Right atrium auricular region (tissue), 2 donors: Measurements from ENCODE around the gene CDC20. TPM values are rescaled to one million over a fixed set of nuclear protein-coding genes. Genes with fewer than 3 reads are reported as not detected.
"Not testable (repeated sequence)": the region's sequence is repeated elsewhere in the genome, so short reads cannot be mapped to it uniquely, and the experiment has no call there.

Experiments used
- DNase-seq: peaks from one replicate; pipeline ENCODE4 v3.0.0-alpha.2; 2019; ENCODE audit warnings: low spot score
- H3K27ac ChIP-seq, 2 donors: fragments of 200-600 bp; sonication (generic); 1 replicate in 1 of 2; 2 replicates in 1 of 2; pipeline ENCODE4 v1.5.1; 2016 to 2019
- H3K27me3 ChIP-seq, 2 donors: fragments of 200-600 bp; sonication (generic); one replicate each; pipeline versions ENCODE4 v1.5.1 to v1.6.0; 2017 to 2019
- H3K36me3 ChIP-seq: fragments of 200-600 bp; sonication (generic); one replicate; pipeline ENCODE4 v1.5.1; 2016
- H3K4me1 ChIP-seq, 2 donors: fragments of 200-600 bp; sonication (generic); one replicate each; pipeline versions ENCODE4 v1.5.1 to v1.6.0; 2017 to 2019
- H3K4me3 ChIP-seq, 2 donors: fragments of 200-600 bp; sonication (generic); 1 replicate in 1 of 2; 2 replicates in 1 of 2; pipeline ENCODE4 v1.5.1; 2017 to 2019; ENCODE audit warnings: mild to moderate bottlenecking in 1 of 2, moderate library complexity in 1 of 2
- H3K9me3 ChIP-seq, 2 donors: fragments of 200-600 bp; sonication (generic); one replicate each; pipeline ENCODE4 v1.5.1; 2019
- total RNA-seq, 2 donors: library from RNA; depleted of rRNA; stranded (reverse); fragments of >200 nt; gene quantifications; one replicate each; pipeline ENCODE4 v1.1.0, GENCODE V29; 2016
- TF ChIP-seq, protein P1 (sequence below), 2 donors: fragments of 200-600 bp; sonication (generic); IDR thresholded peaks; one replicate each; pipeline ENCODE4 v1.5.1; 2019; ENCODE audit warnings: antibody characterized with exemption in 2 of 2

CDC20 gene
- total RNA-seq, 2 donors from 2014 or later, result 0.63 to 2.5 TPM

DNA sequence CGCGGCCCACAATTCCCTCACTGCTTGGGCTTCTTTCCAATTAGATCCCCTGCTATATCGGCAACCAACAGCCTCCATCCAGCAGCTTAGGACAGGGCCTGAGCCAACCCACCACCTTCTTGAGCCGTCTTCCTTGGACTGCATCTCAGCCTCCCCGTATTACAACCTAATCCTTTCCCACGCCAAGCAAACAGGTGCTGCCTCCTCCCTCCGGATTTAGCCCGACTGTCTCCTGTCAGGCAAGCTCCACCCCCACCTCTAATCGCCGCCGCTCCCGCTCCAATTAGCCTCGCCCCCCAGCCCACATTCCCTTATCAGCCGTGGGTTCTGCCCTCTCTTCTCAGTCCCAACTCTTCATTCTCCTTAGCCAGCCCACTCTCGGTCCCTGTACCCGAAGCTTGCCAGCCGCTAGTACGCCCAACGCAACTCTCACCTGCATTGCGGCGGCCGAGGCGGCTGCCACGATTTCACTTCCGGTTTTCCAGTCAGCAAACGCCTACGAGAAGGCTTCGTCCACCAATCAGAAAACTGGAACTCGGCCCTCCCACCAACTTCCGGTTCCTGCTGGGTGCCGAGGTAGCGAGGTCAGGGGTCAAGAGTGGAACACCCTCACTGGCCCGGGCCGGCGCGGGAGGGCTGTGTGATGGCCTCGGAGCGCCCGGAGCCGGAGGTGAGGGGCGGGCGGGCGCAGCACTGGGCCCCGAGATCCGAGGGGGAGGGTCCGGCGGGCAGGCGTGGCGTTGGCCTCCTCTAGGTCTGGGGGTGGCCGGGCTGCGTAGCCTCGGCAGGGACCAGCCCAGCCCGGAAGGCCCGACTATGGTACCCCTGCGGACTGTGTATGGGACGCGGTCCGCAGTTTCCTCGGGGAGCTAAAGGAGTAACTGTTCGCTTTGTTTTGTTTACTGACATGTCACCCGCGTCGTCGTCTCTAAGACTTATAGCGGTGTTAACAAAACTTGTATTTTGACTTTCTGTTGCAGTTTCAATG lies 30.8 kb downstream of the CDC20 start, which contains the start of the genes MED8 and SZT2:
TSS of gene MED8 (minus strand) at position 475 of the 988 bp plus-strand sequence. CDS start at position 439, 36 bp downstream.
TSS of gene SZT2 (plus strand) at position 574 of the 988 bp plus-strand sequence. CDS start at position 644, 70 bp downstream.
- peaks cover 30% of the 10 kb centered on the region for H3K36me3 ChIP-seq
- DNase-seq, result peak; percentile 98
- H3K9me3 ChIP-seq, result no peaks in the 10 kb centered on the region
- H3K27ac ChIP-seq, result peak within 1 kb of the TSS; percentile 84 to 85
- H3K27me3 ChIP-seq, result no peaks in the 10 kb centered on the region
- peak within 1 kb of the TSS; percentile 62 to 91 for H3K4me3 ChIP-seq
- H3K4me1 ChIP-seq, result peaks cover 0 to 27% of the 10 kb centered on the region in 2 donors
- TF ChIP-seq, protein P1, sequence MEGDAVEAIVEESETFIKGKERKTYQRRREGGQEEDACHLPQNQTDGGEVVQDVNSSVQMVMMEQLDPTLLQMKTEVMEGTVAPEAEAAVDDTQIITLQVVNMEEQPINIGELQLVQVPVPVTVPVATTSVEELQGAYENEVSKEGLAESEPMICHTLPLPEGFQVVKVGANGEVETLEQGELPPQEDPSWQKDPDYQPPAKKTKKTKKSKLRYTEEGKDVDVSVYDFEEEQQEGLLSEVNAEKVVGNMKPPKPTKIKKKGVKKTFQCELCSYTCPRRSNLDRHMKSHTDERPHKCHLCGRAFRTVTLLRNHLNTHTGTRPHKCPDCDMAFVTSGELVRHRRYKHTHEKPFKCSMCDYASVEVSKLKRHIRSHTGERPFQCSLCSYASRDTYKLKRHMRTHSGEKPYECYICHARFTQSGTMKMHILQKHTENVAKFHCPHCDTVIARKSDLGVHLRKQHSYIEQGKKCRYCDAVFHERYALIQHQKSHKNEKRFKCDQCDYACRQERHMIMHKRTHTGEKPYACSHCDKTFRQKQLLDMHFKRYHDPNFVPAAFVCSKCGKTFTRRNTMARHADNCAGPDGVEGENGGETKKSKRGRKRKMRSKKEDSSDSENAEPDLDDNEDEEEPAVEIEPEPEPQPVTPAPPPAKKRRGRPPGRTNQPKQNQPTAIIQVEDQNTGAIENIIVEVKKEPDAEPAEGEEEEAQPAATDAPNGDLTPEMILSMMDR (IDR thresholded peaks at IDR 0.05), result no peak

GRCh38 chr1:43392702-43393101 lies 33.9 kb downstream of the CDC20 start:
- no peaks in the 10 kb centered on the region for H3K27me3 ChIP-seq
- H3K27ac ChIP-seq, result no peak overlapping the region
- TF ChIP-seq, protein P1 (IDR thresholded peaks at IDR 0.05), result no peak
- H3K36me3 ChIP-seq, result peaks cover 5% of the 10 kb centered on the region
- no peaks in the 10 kb centered on the region for H3K9me3 ChIP-seq
- DNase-seq, result no peak
- peaks cover 0 to 25% of the 10 kb centered on the region in 2 donors for H3K4me1 ChIP-seq
- H3K4me3 ChIP-seq, result no peak overlapping the region

DNA sequence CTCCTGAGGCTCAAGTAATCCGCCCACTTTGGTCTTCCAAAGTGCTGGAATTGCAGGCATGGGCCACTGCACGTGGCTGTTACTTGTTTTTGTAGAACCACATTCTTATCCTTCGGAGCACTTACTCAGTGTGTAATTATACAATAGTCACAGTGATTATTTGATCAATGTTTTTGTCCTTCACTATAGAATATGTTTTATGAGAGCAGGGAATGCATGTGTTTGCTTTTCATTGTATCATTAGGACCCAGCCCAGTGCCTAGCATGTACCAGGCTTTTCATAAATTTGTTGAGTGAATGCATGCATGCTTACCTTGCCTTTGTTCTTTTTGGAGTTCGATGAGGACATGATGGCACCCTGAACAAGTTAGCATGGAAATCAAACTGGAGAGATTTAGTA lies 36.7 kb downstream of the CDC20 start:
- no peak for DNase-seq
- Histone ChIP-seq H3K27me3 (no peaks in the 10 kb centered on the region), H3K27ac (no peak overlapping the region), H3K4me1 (peaks cover 0 to 7% of the 10 kb centered on the region in 2 donors), H3K4me3 (no peak overlapping the region), H3K36me3 (peaks cover 5% of the 10 kb centered on the region), H3K9me3 (no peaks in the 10 kb centered on the region)
- TF ChIP-seq, protein P1 (IDR thresholded peaks at IDR 0.05), result no peak

DNA sequence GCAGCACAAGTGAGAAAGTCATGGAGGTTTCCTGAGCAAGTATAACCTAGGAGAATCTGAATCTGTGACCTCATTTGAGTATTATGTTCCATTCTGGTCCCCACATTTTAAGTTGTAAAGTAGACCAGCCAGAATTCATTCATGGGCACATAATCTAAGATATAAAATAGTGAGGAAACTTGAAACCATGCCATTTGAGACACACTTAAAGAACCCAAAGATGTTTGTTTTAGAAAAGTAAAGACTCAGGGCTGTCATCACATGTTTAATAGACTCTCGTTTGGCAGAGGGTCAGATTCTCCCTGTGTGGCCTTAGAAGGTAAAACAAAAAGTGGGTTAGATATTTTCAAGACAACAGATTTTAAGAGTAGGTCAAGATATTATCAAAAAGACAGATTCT lies 37.3 kb downstream of the CDC20 start:
- peaks cover 5% of the 10 kb centered on the region for H3K36me3 ChIP-seq

DNA sequence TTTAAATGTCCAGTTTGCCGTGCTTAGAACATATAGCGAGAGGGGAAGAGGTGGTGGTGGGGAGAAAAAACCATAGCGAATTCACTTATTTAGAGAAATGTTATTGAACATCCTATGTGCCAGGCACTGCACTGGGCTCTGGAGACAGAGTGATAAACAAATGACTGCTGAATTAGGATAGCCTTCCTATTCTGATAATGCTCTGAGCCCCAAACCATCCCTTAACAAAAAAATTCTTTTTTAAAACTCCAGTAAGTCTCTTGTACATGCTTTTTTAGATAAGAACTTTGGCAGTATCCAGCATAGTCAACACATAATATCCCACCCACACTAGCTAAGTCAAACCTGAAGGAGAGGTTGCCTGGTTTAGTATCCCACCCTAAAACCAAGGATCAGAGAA lies 39.4 kb downstream of the CDC20 start:
- Histone ChIP-seq H3K4me1 (peaks cover 0 to 12% of the 10 kb centered on the region in 2 donors), H3K9me3 (no peaks in the 10 kb centered on the region), H3K27me3 (no peaks in the 10 kb centered on the region), H3K27ac (no peak overlapping the region), H3K4me3 (no peak overlapping the region), H3K36me3 (peaks cover 8% of the 10 kb centered on the region)
- DNase-seq, result no peak
- TF ChIP-seq, protein P1 (IDR thresholded peaks at IDR 0.05), result no peak

More for the DNA sequence above, 37.3 kb downstream of the CDC20 start:
- Histone ChIP-seq H3K4me1 (peaks cover 0 to 2% of the 10 kb centered on the region in 2 donors), H3K27ac (no peak overlapping the region), H3K4me3 (no peak overlapping the region), H3K27me3 (no peaks in the 10 kb centered on the region), H3K9me3 (no peaks in the 10 kb centered on the region)
- TF ChIP-seq, protein P1 (IDR thresholded peaks at IDR 0.05), result no peak
- no peak for DNase-seq

- Histone ChIP-seq H3K4me1 (peaks cover 0 to 15% of the 10 kb centered on the region in 2 donors), H3K36me3 (peaks cover 30% of the 10 kb centered on the region)
- H3K27ac ChIP-seq, H3K9me3 ChIP-seq, H3K4me3 ChIP-seq, H3K27me3 ChIP-seq, DNase-seq: not testable (repeated sequence)
These were observed 41.7 kb downstream of the CDC20 start for GRCh38 chr1:43400441-43400840.
